Upper lobe of left lung (tissue), 6 donors: ENCODE results near the gene CLCN6. TPM values are rescaled to one million over a fixed set of nuclear protein-coding genes. Genes with fewer than 3 reads are reported as not detected.

Experiments used
- ATAC-seq, 2 donors: fragments of 200-7000 bp; cut with Tn5 transposase; one replicate each; pipeline ENCODE4 v1.9.1; 2022; ENCODE audit warnings: mild to moderate bottlenecking in 2 of 2, moderate library complexity in 2 of 2; ENCODE audit not compliant: low FRiP score in 2 of 2
- DNase-seq, 2 donors: peaks; one replicate each; pipeline ENCODE4 v3.0.0-alpha.2; 2019 to 2020
- H3K27ac ChIP-seq, 4 donors: fragments of 200-600 bp; sonication (generic); one replicate each; pipeline ENCODE4 v1.5.1; 2016 to 2019
- H3K27me3 ChIP-seq, 4 donors: fragments of 200-600 bp; sonication (generic); one replicate each; pipeline ENCODE4 v1.5.1; 2017 to 2019
- H3K36me3 ChIP-seq, 4 donors: fragments of 200-600 bp; sonication (generic); one replicate each; pipeline ENCODE4 v1.5.1; 2016 to 2019
- H3K4me1 ChIP-seq, 4 donors: fragments of 200-600 bp; sonication (generic); one replicate each; pipeline ENCODE4 v1.5.1; 2018 to 2019
- H3K4me3 ChIP-seq, 4 donors: fragments of 200-600 bp; sonication (generic); one replicate each; pipeline ENCODE4 v1.5.1; 2017 to 2019; ENCODE audit warnings: mild to moderate bottlenecking in 2 of 4, moderate library complexity in 1 of 4
- H3K9me3 ChIP-seq, 4 donors: fragments of 200-600 bp; sonication (generic); one replicate each; pipeline ENCODE4 v1.5.1; 2018 to 2019
- CTCF ChIP-seq, 6 experiments: fragments of 450-650 bp in 4 of 6; fragments of 200-600 bp in 2 of 6; sonication (generic) in 2 of 6; IDR thresholded peaks; one replicate each; pipeline ENCODE4 v1.5.1; 2016 to 2019; ENCODE audit warnings: antibody characterized with exemption in 6 of 6
- EP300 ChIP-seq, 4 donors: sonication (generic); formaldehyde crosslinking; IDR thresholded peaks; one replicate each; pipeline ENCODE4 v1.5.1; 2017; ENCODE audit warnings: antibody characterized with exemption in 4 of 4, control low read depth in 2 of 4
- POLR2A ChIP-seq, 4 donors: fragments of 450-650 bp; IDR thresholded peaks; one replicate each; pipeline ENCODE4 v1.5.1; 2016 to 2017; ENCODE audit warnings: antibody characterized with exemption in 4 of 4, mild to moderate bottlenecking in 2 of 4
- POLR2AphosphoS5 ChIP-seq, 2 donors: sonication (generic); formaldehyde crosslinking; IDR thresholded peaks; one replicate each; pipeline ENCODE4 v1.5.1; 2017; ENCODE audit warnings: antibody characterized with exemption in 2 of 2
- WGBS, 2 donors: methylation state at CpG; one replicate each; pipeline ENCODE4 v1.1.5; 2017 to 2018; 5-methylcytosine and 5-hydroxymethylcytosine counted together
- total RNA-seq, 6 donors: library from RNA; depleted of rRNA in 4 of 6; stranded (reverse); fragments of >200 nt in 4 of 6; gene quantifications; one replicate each; pipeline versions ENCODE4 v1.1.0 to v1.2.1, GENCODE V29; 2016 to 2021
- donor health status: DM: no; HTN: no; CAD: no; lungs with moderate emphysema.
- donor health status: DM: no; HTN: yes; CAD: no; lungs with severe emphysema.

Gene CLCN6
- total RNA-seq, 6 donors from 2014 or later = 21.6 to 96.4 (median 33.0) TPM

- Histone ChIP-seq H3K4me1 (peaks cover 3 to 7% (median 6%) of the 10 kb centered on the region in 4 donors), H3K27me3 (no peaks in the 10 kb centered on the region), H3K4me3 (no peak overlapping the region), H3K27ac (no peak overlapping the region), H3K9me3 (no peaks in the 10 kb centered on the region), H3K36me3 (no peaks in the 10 kb centered on the region)
- TF ChIP-seq POLR2AphosphoS5 (IDR thresholded peaks at IDR 0.05) (no peak), EP300 (IDR thresholded peaks at IDR 0.05) (no peak), POLR2A (IDR thresholded peaks at IDR 0.05) (no peak), CTCF (IDR thresholded peaks at IDR 0.05) (no peak)
- ATAC-seq (no peak), DNase-seq (peak in 1 of 2 donors; percentile 77)
- 84 to 94% methylated on average over 2 to 13 of the region's 13 CpGs for WGBS, 2 donors
Observed at GRCh38 chr1:11779715-11780379, 26.1 kb upstream of the CLCN6 start.

- H3K36me3 ChIP-seq = no peaks in the 10 kb centered on the region
- H3K4me1 ChIP-seq = peaks cover 10 to 14% (median 13%) of the 10 kb centered on the region in 4 donors
- WGBS, 2 donors = 81 to 94% methylated on average over 9 to 10 of the region's 10 CpGs
- H3K27ac ChIP-seq = no peak overlapping the region
- H3K27me3 ChIP-seq = no peaks in the 10 kb centered on the region
- no peaks in the 10 kb centered on the region for H3K9me3 ChIP-seq
- DNase-seq (no peak), ATAC-seq (no peak)
- no peak overlapping the region for H3K4me3 ChIP-seq
- TF ChIP-seq EP300 (IDR thresholded peaks at IDR 0.05) (no peak), POLR2AphosphoS5 (IDR thresholded peaks at IDR 0.05) (no peak), POLR2A (IDR thresholded peaks at IDR 0.05) (no peak), CTCF (IDR thresholded peaks at IDR 0.05) (no peak)
Observed at GRCh38 chr1:11780380-11781147, 25.4 kb upstream of the CLCN6 start.

GRCh38 chr1:11781297-11781696 lies 24.7 kb upstream of the CLCN6 start:
- no peak overlapping the region for H3K4me3 ChIP-seq
- no peak overlapping the region for H3K27ac ChIP-seq
- no peaks in the 10 kb centered on the region for H3K36me3 ChIP-seq
- DNase-seq (no peak), ATAC-seq (no peak)
- TF ChIP-seq POLR2AphosphoS5 (IDR thresholded peaks at IDR 0.05) (no peak), EP300 (IDR thresholded peaks at IDR 0.05) (no peak), POLR2A (IDR thresholded peaks at IDR 0.05) (no peak), CTCF (IDR thresholded peaks at IDR 0.05) (no peak)
- H3K27me3 ChIP-seq = no peaks in the 10 kb centered on the region
- H3K9me3 ChIP-seq = no peaks in the 10 kb centered on the region
- WGBS, 2 donors = 82 to 89% methylated on average over 9 to 12 of the region's 12 CpGs
- peaks cover 12 to 22% (median 20%) of the 10 kb centered on the region in 4 donors for H3K4me1 ChIP-seq

GRCh38 chr1:11782127-11782708 lies 23.8 kb upstream of the CLCN6 start:
- 85 to 92% methylated on average over 6 of the region's 6 CpGs for WGBS, 2 donors
- TF ChIP-seq CTCF (IDR thresholded peaks at IDR 0.05) (no peak), POLR2A (IDR thresholded peaks at IDR 0.05) (no peak), POLR2AphosphoS5 (IDR thresholded peaks at IDR 0.05) (no peak), EP300 (IDR thresholded peaks at IDR 0.05) (no peak)
- Histone ChIP-seq H3K36me3 (no peaks in the 10 kb centered on the region), H3K9me3 (no peaks in the 10 kb centered on the region), H3K27me3 (no peaks in the 10 kb centered on the region), H3K27ac (no peak overlapping the region), H3K4me1 (peaks cover 20 to 31% (median 29%) of the 10 kb centered on the region in 4 donors), H3K4me3 (no peak overlapping the region)
- peak in 1 of 2 donors; percentile 37 for DNase-seq
- ATAC-seq = no peak
